Measurements from ENCODE around the gene MRPL17.

Gene MRPL17

GRCh38 chr11:6667733-6668374, 15.3 kb downstream of the MRPL17 start:
- H3K27ac Mint-ChIP-seq: peak overlapping the region; percentile 7
- H3K4me3 Mint-ChIP-seq: no peak overlapping the region
- H3K36me3 Mint-ChIP-seq: no peaks in the 10 kb centered on the region
- ATAC-seq (peak; percentile 77), DNase-seq (ENCODE audit: low spot score in 2 of 2) (peak in 1 of 2 donors; percentile 79)
- H3K9me3 Mint-ChIP-seq: peaks cover 6% of the 10 kb centered on the region
- peaks cover 61% of the 10 kb centered on the region for H3K4me1 Mint-ChIP-seq

- H3K9me3 Mint-ChIP-seq: peaks cover 6% of the 10 kb centered on the region
- peak overlapping the region; percentile 11 for H3K4me3 Mint-ChIP-seq
- peaks cover 52% of the 10 kb centered on the region for H3K4me1 Mint-ChIP-seq
- H3K27ac Mint-ChIP-seq: peak overlapping the region; percentile 35
- H3K36me3 Mint-ChIP-seq: no peaks in the 10 kb centered on the region
- DNase-seq (ENCODE audit: low spot score in 2 of 2): peak in 1 of 2 donors; percentile 49
- peak; percentile 90 for ATAC-seq
Observed at GRCh38 chr11:6666302-6667183, 16.6 kb downstream of the MRPL17 start.

GRCh38 chr11:6664551-6664950, 18.6 kb downstream of the MRPL17 start:
- ATAC-seq (no peak), DNase-seq (ENCODE audit: low spot score in 2 of 2) (no peak)
- H3K9me3 Mint-ChIP-seq: peaks cover 6% of the 10 kb centered on the region
- no peak overlapping the region for H3K27ac Mint-ChIP-seq
- no peaks in the 10 kb centered on the region for H3K36me3 Mint-ChIP-seq
- H3K4me1 Mint-ChIP-seq: peaks cover 37% of the 10 kb centered on the region
- no peak overlapping the region for H3K4me3 Mint-ChIP-seq

- peaks cover 6% of the 10 kb centered on the region for H3K9me3 Mint-ChIP-seq
- H3K4me3 Mint-ChIP-seq: no peak overlapping the region
- peaks cover 37% of the 10 kb centered on the region for H3K4me1 Mint-ChIP-seq
- H3K27ac Mint-ChIP-seq: no peak overlapping the region
- ATAC-seq (no peak), DNase-seq (ENCODE audit: low spot score in 2 of 2) (peak in 1 of 2 donors; percentile 47)
- no peaks in the 10 kb centered on the region for H3K36me3 Mint-ChIP-seq
Observed at GRCh38 chr11:6663794-6664469, 19.2 kb downstream of the MRPL17 start.

GRCh38 chr11:6660712-6661111, 22.4 kb downstream of the MRPL17 start:
- ATAC-seq (no peak), DNase-seq (ENCODE audit: low spot score in 2 of 2) (no peak)
- no peaks in the 10 kb centered on the region for H3K9me3 Mint-ChIP-seq
- no peak overlapping the region for H3K27ac Mint-ChIP-seq
- no peak overlapping the region for H3K4me3 Mint-ChIP-seq
- H3K4me1 Mint-ChIP-seq: peaks cover 25% of the 10 kb centered on the region
- H3K36me3 Mint-ChIP-seq: no peaks in the 10 kb centered on the region

GRCh38 chr11:6658647-6659046, 24.5 kb downstream of the MRPL17 start:
- no peak overlapping the region for H3K4me3 Mint-ChIP-seq
- H3K36me3 Mint-ChIP-seq: no peaks in the 10 kb centered on the region
- peaks cover 19% of the 10 kb centered on the region for H3K4me1 Mint-ChIP-seq
- DNase-seq (ENCODE audit: low spot score in 2 of 2) (no peak), ATAC-seq (no peak)
- H3K9me3 Mint-ChIP-seq: no peaks in the 10 kb centered on the region
- H3K27ac Mint-ChIP-seq: no peak overlapping the region

- Mint-ChIP-seq H3K27ac (no peak overlapping the region), H3K4me1 (peaks cover 10% of the 10 kb centered on the region), H3K36me3 (no peaks in the 10 kb centered on the region), H3K9me3 (no peaks in the 10 kb centered on the region), H3K4me3 (no peak overlapping the region)
- no peak for ATAC-seq
- DNase-seq (ENCODE audit: low spot score in 2 of 2): no peak
Observed at GRCh38 chr11:6657346-6657745, 25.8 kb downstream of the MRPL17 start.

- Mint-ChIP-seq H3K4me1 (peaks cover 10% of the 10 kb centered on the region), H3K4me3 (peak overlapping the region; percentile 65), H3K9me3 (no peaks in the 10 kb centered on the region), H3K36me3 (no peaks in the 10 kb centered on the region), H3K27ac (peak overlapping the region; percentile 21)
- DNase-seq (ENCODE audit: low spot score in 2 of 2): no peak
- no peak for ATAC-seq
Observed at GRCh38 chr11:6656936-6657335, 26.2 kb downstream of the MRPL17 start.

GRCh38 chr11:6656584-6656915, 26.6 kb downstream of the MRPL17 start:
- H3K4me1 Mint-ChIP-seq: peaks cover 10% of the 10 kb centered on the region
- H3K4me3 Mint-ChIP-seq: peak overlapping the region; percentile 65
- no peak for ATAC-seq
- no peaks in the 10 kb centered on the region for H3K36me3 Mint-ChIP-seq
- DNase-seq (ENCODE audit: low spot score in 2 of 2): no peak
- no peaks in the 10 kb centered on the region for H3K9me3 Mint-ChIP-seq
- peak overlapping the region; percentile 21 for H3K27ac Mint-ChIP-seq

GRCh38 chr11:6655790-6656583, 27.2 kb downstream of the MRPL17 start, which contains the start of gene DCHS1:
Gene DCHS1 (minus strand): TSS chr11:6655809. CDS start chr11:6641613, 14,196 bp downstream.
- peaks cover 10% of the 10 kb centered on the region for H3K4me1 Mint-ChIP-seq
- no peaks in the 10 kb centered on the region for H3K36me3 Mint-ChIP-seq
- no peaks in the 10 kb centered on the region for H3K9me3 Mint-ChIP-seq
- ATAC-seq (no peak), DNase-seq (ENCODE audit: low spot score in 2 of 2) (no peak)
- H3K27ac Mint-ChIP-seq: peak within 1 kb of the TSS; percentile 21
- H3K4me3 Mint-ChIP-seq: peak within 1 kb of the TSS; percentile 65

GRCh38 chr11:6655020-6655789, 27.9 kb downstream of the MRPL17 start:
- DNase-seq (ENCODE audit: low spot score in 2 of 2) (no peak), ATAC-seq (peak; percentile 78)
- Mint-ChIP-seq H3K4me1 (peaks cover 10% of the 10 kb centered on the region), H3K36me3 (no peaks in the 10 kb centered on the region), H3K27ac (no peak overlapping the region), H3K9me3 (no peaks in the 10 kb centered on the region), H3K4me3 (peak overlapping the region; percentile 65)

GRCh38 chr11:6654281-6655019, 28.7 kb downstream of the MRPL17 start:
- H3K27ac Mint-ChIP-seq: no peak overlapping the region
- no peak for DNase-seq (ENCODE audit: low spot score in 2 of 2)
- H3K9me3 Mint-ChIP-seq: no peaks in the 10 kb centered on the region
- no peaks in the 10 kb centered on the region for H3K36me3 Mint-ChIP-seq
- H3K4me1 Mint-ChIP-seq: peaks cover 10% of the 10 kb centered on the region
- peak; percentile 33 for ATAC-seq
- H3K4me3 Mint-ChIP-seq: no peak overlapping the region

GRCh38 chr11:6653656-6654055, 29.5 kb downstream of the MRPL17 start:
- H3K27ac Mint-ChIP-seq: no peak overlapping the region
- no peaks in the 10 kb centered on the region for H3K9me3 Mint-ChIP-seq
- no peak for ATAC-seq
- peaks cover 10% of the 10 kb centered on the region for H3K4me1 Mint-ChIP-seq
- no peak for DNase-seq (ENCODE audit: low spot score in 2 of 2)
- no peaks in the 10 kb centered on the region for H3K36me3 Mint-ChIP-seq
- H3K4me3 Mint-ChIP-seq: no peak overlapping the region

GRCh38 chr11:6653097-6653496, 30.0 kb downstream of the MRPL17 start:
- Mint-ChIP-seq H3K4me3 (no peak overlapping the region), H3K27ac (no peak overlapping the region), H3K9me3 (no peaks in the 10 kb centered on the region), H3K4me1 (peaks cover 10% of the 10 kb centered on the region), H3K36me3 (no peaks in the 10 kb centered on the region)
- ATAC-seq: no peak
- no peak for DNase-seq (ENCODE audit: low spot score in 2 of 2)

Data from stimulated activated effector memory CD8-positive, alpha-beta T cell treated with anti-CD3 and anti-CD28 coated beads, Interleukin-12 subunit alpha, Interleukin-12 subunit beta, amount 100 ng/mL, for 72 hours (primary cell).